ENCODE results near the gene DPYSL4. TPM values are rescaled to one million over a fixed set of nuclear protein-coding genes. Genes with fewer than 3 reads are reported as not detected.
"Not testable (repeated sequence)": the region's sequence is repeated elsewhere in the genome, so short reads cannot be mapped to it uniquely, and the experiment has no call there.

Gene DPYSL4
- total RNA-seq, 1 experiment from 2014 or later = 6.7 TPM

GRCh38 chr10:132149917-132150316, 36.8 kb upstream of the DPYSL4 start:
- no peak for DNase-seq (ENCODE audit: low read depth)

DNA sequence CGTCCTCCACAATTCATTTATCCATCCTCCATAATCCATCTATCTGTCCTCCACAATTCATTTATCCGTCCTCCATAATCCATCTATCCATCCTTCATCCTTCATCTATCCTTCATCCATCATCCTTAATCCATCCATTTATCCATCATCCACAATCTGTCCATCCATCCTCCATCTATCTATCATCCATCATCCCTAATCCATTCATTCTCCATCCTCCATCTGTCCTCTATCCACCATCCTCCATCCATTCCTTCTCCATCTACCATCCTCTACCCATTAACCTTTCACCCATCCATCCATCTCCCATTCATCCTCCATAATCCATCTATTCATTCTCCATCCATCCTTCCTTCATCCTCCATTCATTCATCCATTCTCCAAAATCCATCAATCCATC, 36.0 kb upstream of the DPYSL4 start:
- no peak for DNase-seq (ENCODE audit: low read depth)

DNA sequence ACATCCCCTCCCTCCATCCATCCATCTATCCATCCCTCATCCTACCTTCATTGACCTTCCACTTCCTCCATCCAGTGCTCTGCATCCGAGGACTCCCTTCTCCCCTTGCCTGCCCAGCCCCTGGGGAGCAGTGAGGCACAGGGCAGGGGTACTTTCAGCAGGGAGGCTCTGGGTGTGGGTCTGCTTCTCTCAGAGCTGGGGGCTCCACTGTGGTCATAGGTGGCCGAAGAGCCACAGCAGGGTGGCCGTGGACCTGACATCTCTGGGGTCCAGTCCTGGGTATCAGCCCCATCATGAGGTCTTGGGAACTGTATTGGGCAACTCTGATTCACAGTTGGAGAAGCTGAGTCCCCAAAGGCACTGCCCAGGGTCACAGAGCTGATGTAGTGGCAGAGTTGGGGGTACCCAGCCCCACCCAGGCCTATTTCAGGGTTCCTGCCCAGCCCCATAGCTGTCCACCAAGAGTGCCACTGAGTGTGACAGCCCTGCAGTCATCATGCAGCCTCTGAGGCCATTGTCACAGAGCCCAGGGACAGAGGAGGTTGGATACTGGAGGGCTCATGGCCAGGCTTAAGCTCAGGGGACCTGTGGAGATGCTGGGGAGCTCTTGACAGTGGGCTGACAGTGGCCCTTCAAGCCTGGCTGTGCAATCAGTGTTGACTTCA, 35.3 kb upstream of the DPYSL4 start:
- no peak for DNase-seq (ENCODE audit: low read depth)

DNA sequence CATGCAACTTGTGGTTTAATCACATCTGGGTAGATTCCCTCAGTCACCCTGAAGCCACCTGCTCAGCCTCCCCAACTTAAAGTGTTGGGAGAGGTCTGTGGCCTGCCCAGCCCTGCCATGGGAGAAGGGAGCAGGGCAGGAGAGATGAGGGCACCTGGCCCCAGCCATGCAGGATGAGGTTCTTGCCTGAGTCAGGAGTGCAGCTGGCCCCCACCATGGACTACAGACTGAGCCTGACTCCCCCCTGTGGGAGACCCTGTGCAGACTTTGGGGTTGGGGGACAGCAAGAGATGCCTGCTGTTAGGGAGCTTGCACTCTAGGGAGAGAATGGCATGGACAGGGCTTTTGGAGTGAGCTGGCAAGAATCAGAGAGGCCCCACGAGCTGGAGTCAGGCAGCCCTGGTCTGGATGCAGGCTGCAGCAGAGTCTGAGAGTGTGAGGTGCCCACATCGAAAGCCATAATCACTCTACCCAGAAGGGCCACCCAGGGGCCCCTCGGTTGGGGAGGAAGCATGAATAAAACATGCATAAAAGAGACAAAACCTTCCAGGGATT, 34.7 kb upstream of the DPYSL4 start:
- DNase-seq (ENCODE audit: low read depth) = no peak

GRCh38 chr10:132152896-132153580, 33.7 kb upstream of the DPYSL4 start:
- no peak for DNase-seq (ENCODE audit: low read depth)

DNA sequence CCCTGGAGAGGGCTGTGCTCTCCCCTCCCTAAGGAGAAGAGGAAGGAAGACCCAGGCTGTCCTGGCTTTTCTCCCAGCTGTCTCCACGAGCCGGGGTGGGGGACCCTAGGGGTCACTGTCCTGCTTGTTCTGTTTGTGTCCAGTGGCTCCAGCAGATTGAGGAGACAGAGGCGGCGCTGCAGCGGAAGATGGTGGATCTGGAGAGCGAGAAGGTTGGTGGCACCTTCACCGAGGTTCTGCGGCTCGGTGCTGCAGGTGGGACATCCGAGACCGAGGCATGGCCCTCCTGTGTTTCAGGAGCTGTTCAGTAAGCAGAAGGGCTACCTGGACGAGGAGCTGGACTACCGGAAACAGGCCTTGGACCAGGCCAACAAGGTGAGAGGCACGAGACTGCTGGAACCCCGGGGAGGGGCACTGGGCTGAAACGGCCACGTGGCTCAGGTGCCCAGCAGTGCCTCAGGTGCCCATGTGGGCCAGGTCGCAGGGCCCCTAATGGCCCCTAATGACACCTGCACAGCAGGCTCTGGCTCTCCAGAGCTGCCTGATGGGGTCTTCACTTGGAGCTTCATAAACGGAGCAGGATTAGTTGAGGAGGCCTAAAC, 33.0 kb upstream of the DPYSL4 start:
- DNase-seq (ENCODE audit: low read depth) = no peak

- DNase-seq (ENCODE audit: low read depth) = no peak
Observed at GRCh38 chr10:132154440-132154839, 32.3 kb upstream of the DPYSL4 start.

DNA sequence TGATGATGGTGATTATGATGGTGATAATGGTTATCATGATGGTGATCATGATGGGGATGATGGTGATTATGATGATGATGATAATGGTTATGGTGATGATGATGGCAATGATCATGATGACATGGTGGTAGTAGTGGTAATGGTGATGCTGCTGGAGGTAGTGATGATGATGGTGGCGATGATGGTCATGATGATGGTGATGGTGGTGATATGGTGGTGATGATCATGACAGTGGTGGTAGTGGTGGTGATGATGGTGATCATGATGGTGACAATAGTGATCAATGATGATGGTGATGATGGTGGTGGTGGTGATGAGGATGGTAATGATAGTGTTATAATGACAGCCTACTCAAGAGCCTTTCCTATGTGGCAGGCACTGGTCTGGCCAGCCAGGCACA, 31.8 kb upstream of the DPYSL4 start:
- no peak for DNase-seq (ENCODE audit: low read depth)

DNA sequence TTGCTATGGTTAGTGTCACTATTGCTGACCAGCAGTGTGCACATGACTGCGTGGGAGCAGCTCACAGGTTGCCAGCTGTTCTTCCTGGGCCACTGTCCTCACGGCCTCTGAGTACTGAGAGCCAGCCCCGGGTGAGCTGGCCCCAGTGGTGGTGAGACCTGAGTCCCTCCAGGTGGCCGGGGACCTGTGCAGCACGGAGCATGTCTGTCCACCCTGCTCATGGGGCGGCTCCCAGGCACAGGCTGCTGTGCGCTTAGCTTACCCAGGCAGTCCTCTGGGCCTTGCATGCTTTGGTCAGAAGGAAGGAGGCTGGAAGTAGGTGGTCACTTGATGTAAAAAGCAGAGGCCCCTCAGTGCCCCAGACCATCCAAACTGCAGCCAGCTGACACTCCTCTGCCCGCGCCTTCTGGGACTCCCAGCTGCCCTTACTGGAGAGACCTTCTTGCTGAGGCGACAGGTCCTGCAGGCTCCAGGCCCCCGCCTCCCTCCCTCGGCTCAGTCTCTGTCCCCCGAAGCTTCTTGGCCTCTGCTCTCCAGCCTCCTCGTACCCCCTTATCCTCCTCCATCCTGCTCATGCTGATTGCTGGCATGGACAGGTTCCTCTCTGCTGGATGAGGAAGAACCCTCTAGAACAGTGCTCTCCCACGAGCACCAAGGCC, 30.9 kb upstream of the DPYSL4 start:
- no peak for DNase-seq (ENCODE audit: low read depth)

- DNase-seq (ENCODE audit: low read depth) = no peak
Observed at GRCh38 chr10:132156382-132156781, 30.4 kb upstream of the DPYSL4 start.

DNA sequence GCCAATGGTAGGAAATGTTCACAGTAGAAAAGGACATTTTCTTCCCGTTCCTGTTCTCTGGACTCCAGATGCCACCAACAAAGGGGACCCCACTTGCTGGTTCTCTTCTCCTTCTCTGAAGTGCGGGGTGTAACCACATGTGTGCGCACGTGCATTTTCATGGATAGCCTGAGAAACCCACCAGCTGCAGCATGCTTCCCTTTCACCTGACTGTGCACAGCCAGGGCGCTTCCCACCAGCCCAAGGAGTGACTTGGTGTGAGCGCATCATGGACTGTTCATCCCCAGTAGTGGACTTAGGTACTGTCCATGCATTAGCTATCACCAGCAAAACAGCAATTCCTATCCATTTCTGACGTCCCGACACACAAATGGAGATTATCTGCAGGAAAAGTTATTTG, 29.6 kb upstream of the DPYSL4 start:
- DNase-seq (ENCODE audit: low read depth) = no peak

DNA sequence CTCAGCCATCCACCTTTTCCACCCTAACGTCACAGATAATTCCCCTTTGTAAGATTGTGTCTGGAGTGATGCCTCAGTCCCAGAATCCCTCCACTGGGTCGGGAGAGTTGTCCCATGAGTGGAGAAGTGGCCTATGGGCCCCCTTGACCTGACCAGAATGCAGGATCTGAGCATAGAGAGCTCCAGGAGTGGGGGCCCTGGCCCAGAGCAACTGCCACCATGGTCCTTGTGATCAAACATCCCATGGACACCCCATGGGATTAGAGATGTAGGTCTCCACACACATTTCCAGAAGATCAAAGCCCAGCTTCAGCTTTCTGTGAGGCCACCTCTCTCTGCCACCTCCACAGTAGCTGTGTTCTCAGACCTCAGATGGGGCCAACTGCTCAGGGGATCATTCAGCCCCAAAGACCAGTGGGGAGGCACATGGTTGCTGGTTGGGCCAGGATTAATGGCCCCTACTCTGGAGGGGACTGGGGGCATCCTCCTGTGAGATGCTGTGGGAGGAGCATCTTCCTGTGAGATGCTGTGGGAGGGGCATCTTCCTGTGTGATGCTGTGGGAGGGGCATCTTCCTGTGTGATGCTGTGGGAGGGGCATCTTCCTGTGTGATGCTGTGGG, 28.5 kb upstream of the DPYSL4 start:
- DNase-seq (ENCODE audit: low read depth) = no peak

- DNase-seq (ENCODE audit: low read depth) = no peak
Observed at GRCh38 chr10:132158823-132159222, 27.9 kb upstream of the DPYSL4 start.

GRCh38 chr10:132159302-132160230, 27.2 kb upstream of the DPYSL4 start:
- DNase-seq (ENCODE audit: low read depth) = not testable (repeated sequence)

GRCh38 chr10:132160231-132160630, 26.5 kb upstream of the DPYSL4 start:
- DNase-seq (ENCODE audit: low read depth) = not testable (repeated sequence)

- DNase-seq (ENCODE audit: low read depth) = not testable (repeated sequence)
Observed at GRCh38 chr10:132160834-132161622, 25.7 kb upstream of the DPYSL4 start.

DNA sequence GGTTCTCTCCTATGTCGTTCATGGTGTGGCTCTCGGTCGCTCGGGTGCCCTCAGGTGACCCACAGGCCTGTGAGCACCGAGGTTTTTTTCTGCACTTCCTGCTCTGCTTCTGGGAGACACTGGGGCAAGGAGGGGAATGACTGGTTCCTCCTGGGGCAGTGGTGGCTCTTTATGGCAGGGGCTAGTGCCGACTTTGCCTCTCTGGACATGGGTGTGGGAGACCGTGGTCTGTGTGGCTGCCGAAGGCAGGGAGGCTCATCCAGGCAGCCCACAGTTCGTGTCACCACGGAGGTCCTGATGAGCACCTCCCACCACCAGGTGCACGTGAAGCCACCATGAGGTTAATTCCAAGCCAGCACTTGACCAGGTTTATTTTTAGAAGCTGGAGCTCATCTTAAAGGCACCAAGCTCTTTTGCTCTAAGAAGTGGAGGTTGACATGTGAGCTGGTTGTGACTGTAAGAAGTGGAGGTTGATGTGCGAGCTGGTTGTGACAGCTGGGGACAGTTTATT, 24.7 kb upstream of the DPYSL4 start:
- no peak for DNase-seq (ENCODE audit: low read depth)

DNA sequence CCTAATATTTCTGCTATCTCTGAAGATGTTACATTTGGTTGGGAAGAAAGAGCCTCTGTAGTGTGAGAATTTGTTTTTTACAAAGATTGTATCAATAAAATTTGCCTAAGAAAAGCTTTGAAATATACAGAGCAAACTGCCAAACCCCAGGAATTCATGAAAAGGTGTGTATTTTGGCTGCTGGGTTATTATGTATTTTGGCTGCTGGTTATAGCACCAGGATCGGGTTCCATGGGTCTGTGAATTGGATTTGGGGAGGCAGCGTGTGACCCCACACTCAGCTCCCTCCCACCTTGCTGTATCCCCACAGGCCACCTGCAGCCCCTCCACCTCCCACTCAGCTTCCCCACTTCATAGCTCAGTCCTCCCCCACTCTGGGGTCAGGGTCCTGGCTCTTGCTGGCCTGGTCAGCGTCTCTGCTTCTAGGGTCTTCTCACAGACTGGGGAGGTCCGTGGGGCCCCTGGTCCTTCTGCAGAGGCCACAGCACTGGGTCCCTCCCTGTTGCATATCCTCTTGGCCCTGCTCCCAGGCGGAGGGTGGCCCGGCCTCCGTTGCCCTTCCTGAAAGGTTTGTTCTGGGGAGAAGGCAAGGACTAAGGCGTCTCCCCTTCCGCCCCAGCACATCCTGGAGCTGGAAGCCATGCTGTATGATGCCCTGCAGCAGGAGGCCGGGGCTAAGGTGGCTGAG, 24.0 kb upstream of the DPYSL4 start:
- DNase-seq (ENCODE audit: low read depth) = no peak

- peak; percentile 48 for DNase-seq (ENCODE audit: low read depth)
Observed at GRCh38 chr10:132163278-132163765, 23.4 kb upstream of the DPYSL4 start.
